HCT116 (cell line): ENCODE data around the gene ATXN7L2. TPM values are rescaled to one million over a fixed set of nuclear protein-coding genes. Genes with fewer than 3 reads are reported as not detected.
A peak's percentile ranks its signal among the peaks of the same experiment; 100 is the strongest.

Experiments used
- ATAC-seq: fragments of 200-7000 bp; cut with Tn5 transposase; 2 replicates; pipeline ENCODE4 v1.9.1; 2020; ENCODE audit warnings: mild to moderate bottlenecking, moderate library complexity
- BruUV-seq: library from RNA; stranded (reverse); fragments of 400-500 nt; replicated peaks from 2 replicates; lab custom pipeline; 2021; lab: Mats Ljungman, UMichigan
- CTCF ChIA-PET: fragments of 300-600 bp; sonication (Branson Sonifier 250); formaldehyde crosslinking; loops from one replicate; lab custom pipeline; 2021; ENCODE audit warnings: antibody characterized with exemption; lab: Charles Lee
- POLR2A ChIA-PET: fragments of 300-600, 350-600 bp; sonication (Branson Sonifier 250); formaldehyde crosslinking; loops from one replicate; lab custom pipeline; 2021; ENCODE audit warnings: antibody characterized with exemption; lab: Charles Lee
- RAD21 ChIA-PET, 2 experiments: fragments of 300-600 bp; sonication (Branson Sonifier 250); formaldehyde crosslinking; loops; one replicate each; lab custom pipeline; 2023; ENCODE audit warnings: low total read pairs in 2 of 2; ENCODE audit not compliant: uncharacterized antibody in 2 of 2, unreplicated experiment in 2 of 2, low non-redundant PET in 1 of 2; lab: Charles Lee
- DNase-seq: peaks from one replicate; pipeline ENCODE4 v3.0.0-alpha.2; 2010; ENCODE audit warnings: low read depth, low spot score
- H2AFZ ChIP-seq: fragments of 200-600 bp; shearing (Covaris generic), sonication (generic); 2 replicates; pipeline ENCODE4 v1.6.1; 2017; ENCODE audit warnings: low read depth, mixed run types, mixed read lengths, antibody characterized with exemption, low read length; ENCODE audit not compliant: poor library complexity, severe bottlenecking
- H3K27ac ChIP-seq: 2 replicates; pipeline ENCODE4 v1.5.1; 2012; ENCODE audit warnings: low read depth, low read length
- H3K27me3 ChIP-seq: fragments of 200-600 bp; sonication (generic); 2 replicates; pipeline ENCODE4 v1.6.1; 2016; ENCODE audit warnings: mixed run types, low read length, mixed read lengths; ENCODE audit not compliant: insufficient read depth
- H3K36me3 ChIP-seq, 2 experiments: fragments of 200-500 bp in 1 of 2; fragments of 200-600 bp in 1 of 2; sonication (Bioruptor generic) in 1 of 2; sonication (generic) in 1 of 2; 2 replicates each; pipeline versions ENCODE4 v1.5.1 to v1.6.1; 2014 to 2016; ENCODE audit warnings: low read length in 2 of 2, inconsistent platforms in 1 of 2, mixed read lengths in 1 of 2, mixed run types in 1 of 2; ENCODE audit not compliant: insufficient read depth in 2 of 2, control insufficient read depth in 1 of 2
- H3K4me1 ChIP-seq, 2 experiments: fragments of 200-600 bp in 1 of 2; sonication (generic) in 1 of 2; 2 replicates each; pipeline versions ENCODE4 v1.5.1 to v1.6.1; 2012 to 2017; ENCODE audit warnings: low read length in 2 of 2, inconsistent platforms in 1 of 2, mild to moderate bottlenecking in 1 of 2, mixed read lengths in 1 of 2, mixed run types in 1 of 2, moderate library complexity in 1 of 2; ENCODE audit not compliant: insufficient read depth in 2 of 2, control insufficient read depth in 1 of 2
- H3K4me2 ChIP-seq: fragments of 200-600 bp; sonication (generic); 2 replicates; pipeline ENCODE4 v1.6.1; 2017; ENCODE audit warnings: mixed run types, low read length, mixed read lengths
- H3K4me3 ChIP-seq, 2 experiments: fragments of 200-600 bp in 1 of 2; sonication (generic) in 1 of 2; replicated peaks in 1 of 2; 2 replicates each; pipeline ENCODE4 v1.5.1; 2011 to 2016; ENCODE audit warnings: low read length in 2 of 2, control low read depth in 1 of 2, low read depth in 1 of 2, mild to moderate bottlenecking in 1 of 2, mixed read lengths in 1 of 2, mixed run types in 1 of 2
- H3K79me2 ChIP-seq: fragments of 200-600 bp; sonication (generic); 2 replicates; pipeline ENCODE4 v1.6.1; 2017; ENCODE audit warnings: mild to moderate bottlenecking, mixed run types, low read length, moderate library complexity, mixed read lengths; ENCODE audit not compliant: insufficient read depth
- H3K9ac ChIP-seq: fragments of 200-600 bp; sonication (generic); 2 replicates; pipeline ENCODE4 v1.6.1; 2016; ENCODE audit warnings: low read length, mixed read lengths
- H3K9me2 ChIP-seq: fragments of 200-600 bp; sonication (generic), shearing (Covaris generic); 2 replicates; pipeline ENCODE4 v1.6.1; 2017; ENCODE audit warnings: mixed run types, mild to moderate bottlenecking, moderate library complexity; ENCODE audit not compliant: insufficient read depth
- H3K9me3 ChIP-seq, 2 experiments: fragments of 200-500 bp in 1 of 2; fragments of 200-600 bp in 1 of 2; sonication (Bioruptor generic) in 1 of 2; sonication (generic) in 1 of 2; 2 replicates each; pipeline ENCODE4 v1.6.1; 2014 to 2017; ENCODE audit warnings: low read length in 2 of 2, mixed read lengths in 2 of 2, inconsistent platforms in 1 of 2, low read depth in 1 of 2, mild to moderate bottlenecking in 1 of 2, mixed run types in 1 of 2, moderate library complexity in 1 of 2; ENCODE audit not compliant: control insufficient read depth in 1 of 2, insufficient read depth in 1 of 2
- H4K20me1 ChIP-seq: fragments of 200-600 bp; sonication (generic), shearing (Covaris generic); 2 replicates; pipeline ENCODE4 v1.6.1; 2017; ENCODE audit warnings: mixed run types, mild to moderate bottlenecking, moderate library complexity; ENCODE audit not compliant: insufficient read depth
- CBX3 ChIP-seq: IDR thresholded peaks from 2 replicates; pipeline ENCODE4 v1.6.1; 2012; ENCODE audit warnings: low read depth
- CEBPB ChIP-seq: IDR thresholded peaks from 2 replicates; pipeline ENCODE4 v1.6.1; 2012; ENCODE audit warnings: low read depth
- ELF1 ChIP-seq: IDR thresholded peaks from 2 replicates; pipeline ENCODE4 v1.6.1; 2012; ENCODE audit warnings: low read depth, borderline replicate concordance
- POLR2A ChIP-seq: IDR thresholded peaks from 2 replicates; pipeline ENCODE4 v1.7.0; 2011; ENCODE audit warnings: borderline replicate concordance; ENCODE audit not compliant: insufficient read depth, insufficient read length; ENCODE audit errors: extremely low read depth
- SIN3A ChIP-seq: IDR thresholded peaks from 2 replicates; pipeline ENCODE4 v1.6.1; 2012; ENCODE audit warnings: low read depth
- YY1 ChIP-seq: IDR thresholded peaks from 2 replicates; pipeline ENCODE4 v1.6.1; 2011; ENCODE audit warnings: low read length, low read depth, moderate library complexity, mild to moderate bottlenecking; ENCODE audit not compliant: insufficient replicate concordance; ENCODE audit errors: extremely low read depth
- ZFX ChIP-seq: fragments of 450-650 bp; IDR thresholded peaks from 2 replicates; pipeline ENCODE4 v1.6.1; 2017
- intact Hi-C: fragments of 100-400 bp; cut with micrococcal nuclease; formaldehyde crosslinking; loops from 2 replicates; pipeline ENCODE4 v1.10.0; 2022
- total RNA-seq: library from RNA; stranded (reverse); gene quantifications from one replicate; pipeline ENCODE4 v1.2.1, GENCODE V29; 2021; ENCODE audit not compliant: unreplicated experiment
- TF ChIP-seq, protein P1 (sequence below): IDR thresholded peaks from 2 replicates; pipeline ENCODE4 v1.6.1; 2012

The ATXN7L2 gene
- total RNA-seq, 1 experiment from 2014 or later: 7.2 TPM

DNA sequence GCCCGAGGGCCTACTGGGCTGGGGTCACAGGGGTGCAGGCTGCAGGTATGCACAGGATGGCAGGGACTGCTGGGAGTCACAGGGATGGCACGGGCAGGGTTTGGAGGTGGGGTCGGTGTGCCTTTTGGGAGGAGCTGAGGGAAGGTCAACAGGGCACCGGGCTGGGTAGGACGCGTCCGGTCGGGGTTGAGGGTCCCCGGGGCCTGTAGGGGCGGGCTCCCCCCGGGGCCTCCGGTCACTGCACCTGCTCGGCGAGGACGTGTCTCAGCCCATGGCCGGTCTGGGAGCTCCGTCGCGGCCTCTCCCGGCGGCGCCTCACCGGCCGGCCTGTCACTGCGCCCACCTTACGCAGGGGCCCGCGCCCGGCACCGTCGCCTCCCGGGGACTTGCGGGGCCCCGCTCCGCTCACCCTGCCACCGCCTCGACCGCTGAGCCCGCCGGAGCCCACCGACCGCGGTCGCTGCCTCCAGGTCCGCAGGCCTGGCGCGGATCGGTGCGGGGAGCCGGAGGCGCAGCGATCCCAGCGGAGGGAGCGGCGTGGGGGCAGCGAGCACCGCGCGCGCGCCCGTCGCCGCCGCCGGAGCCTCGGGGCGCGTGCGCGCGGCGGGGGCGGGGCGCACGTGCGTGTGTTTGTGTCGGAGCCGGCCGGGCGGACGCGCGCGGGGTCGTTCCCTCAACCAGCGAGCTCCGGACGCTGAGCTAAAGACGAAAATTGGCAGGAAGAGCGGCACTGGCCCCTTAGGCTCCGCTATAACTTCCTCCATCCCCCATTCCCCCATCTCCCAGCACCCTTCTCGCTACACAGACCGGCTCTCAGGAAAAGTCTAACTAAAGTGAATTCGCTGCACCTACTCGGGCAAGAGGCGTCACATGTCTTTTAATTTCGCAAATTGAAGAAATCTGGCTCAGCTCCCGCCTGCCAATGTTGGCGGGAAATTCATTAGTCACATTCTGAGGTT, 25.8 kb downstream of the ATXN7L2 start, which contains the start of gene AMIGO1:
TSS of gene AMIGO1 (minus strand) at position 552 of the 959 bp plus-strand sequence. CDS start 815 bp downstream, outside the sequence.
- H3K79me2 ChIP-seq: no peaks in the 10 kb centered on the region
- ChIA-PET RAD21 (no interaction called here), CTCF (interaction anchor here (0.6 to 1.7 kb wide), 2 partner anchors 22 to 308 kb away, joined by 3 to 5 read pairs; no protein-coding TSS in a partner anchor), POLR2A (no interaction called here)
- no peak within 1 kb of the TSS for H3K27ac ChIP-seq
- no TSS peak for BruUV-seq
- H2AFZ ChIP-seq: peak within 1 kb of the TSS; percentile 39
- H3K27me3 ChIP-seq: peaks cover 7% of the 10 kb centered on the region; the same call in 1 of the 2 replicates
- DNase-seq: no peak
- H3K4me1 ChIP-seq: peaks cover 0 to 5% of the 10 kb centered on the region in 2 experiments; a peak in 2 of 4 replicates
- ATAC-seq: peak; percentile 62
- H3K36me3 ChIP-seq: no peaks in the 10 kb centered on the region
- H3K9me2 ChIP-seq: no peaks in the 10 kb centered on the region; the same call in 1 of the 2 replicates
- H3K4me2 ChIP-seq: peak within 1 kb of the TSS; percentile 68
- H3K4me3 ChIP-seq: peak within 1 kb of the TSS; percentile 22 to 38; a peak in 2 of 4 replicates
- H3K9me3 ChIP-seq: no peaks in the 10 kb centered on the region
- no peak for TF ChIP-seq CEBPB
- no peaks in the 10 kb centered on the region for H4K20me1 ChIP-seq
- H3K9ac ChIP-seq: 0 out of 2 replicates have a peak within 1 kb of the TSS, but pooled peaks have one; percentile 20
- intact Hi-C loops: no loop called here

DNA sequence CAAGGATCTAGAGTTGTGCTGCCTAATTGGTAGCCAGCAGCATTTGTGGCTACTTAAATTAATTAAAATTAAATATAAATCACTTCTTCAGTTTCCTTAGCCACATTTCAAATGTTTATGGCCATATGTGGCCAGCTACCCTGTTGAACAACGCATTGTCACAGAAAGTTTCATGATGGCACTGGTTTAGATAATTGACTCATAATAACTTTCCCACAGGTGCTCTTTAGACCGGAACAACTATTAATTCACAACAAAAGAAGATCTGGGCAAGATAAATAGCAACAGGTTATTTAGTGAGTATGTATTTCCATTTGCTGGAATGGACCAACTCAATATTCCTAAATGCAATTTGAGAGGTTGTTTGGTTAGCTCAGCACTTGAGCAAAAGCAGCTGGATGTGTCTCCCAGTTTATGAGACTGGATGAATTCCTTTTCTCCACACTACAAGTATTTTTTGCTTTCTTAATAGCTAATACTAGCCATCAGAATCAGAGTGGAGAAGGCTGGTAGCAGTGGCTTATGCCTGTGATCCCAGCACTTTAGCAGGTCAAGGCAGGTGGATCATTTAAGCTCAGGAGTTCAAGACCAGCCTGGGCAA, 29.5 kb downstream of the ATXN7L2 start:
- no peak for TF ChIP-seq POLR2A
- TF ChIP-seq CBX3: no peak
- TF ChIP-seq ELF1: no peak
- TF ChIP-seq, protein P1, sequence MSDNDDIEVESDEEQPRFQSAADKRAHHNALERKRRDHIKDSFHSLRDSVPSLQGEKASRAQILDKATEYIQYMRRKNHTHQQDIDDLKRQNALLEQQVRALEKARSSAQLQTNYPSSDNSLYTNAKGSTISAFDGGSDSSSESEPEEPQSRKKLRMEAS: no peak
- no peak for TF ChIP-seq SIN3A
- TF ChIP-seq YY1: no peak
- no peak for TF ChIP-seq ZFX
- TF ChIP-seq CEBPB: no peak
- ChIA-PET POLR2A (interaction anchor here (0.7 kb wide), 1 partner anchor 19 kb away, joined by 4 read pairs; the partner anchor contains the start of gene CYB561D1), CTCF (interaction anchor here (0.9 to 1.1 kb wide), 2 partner anchors 9 to 19 kb away, joined by 3 to 4 read pairs; no protein-coding TSS in a partner anchor), RAD21 (no interaction called here)
- Histone ChIP-seq H3K9me3 (no peaks in the 10 kb centered on the region), H4K20me1 (no peaks in the 10 kb centered on the region), H3K79me2 (no peaks in the 10 kb centered on the region), H3K9ac (no peak overlapping the region), H2AFZ (no peak overlapping the region), H3K4me3 (no peak overlapping the region), H3K27ac (no peak overlapping the region), H3K36me3 (no peaks in the 10 kb centered on the region), H3K4me2 (no peak overlapping the region), H3K9me2 (no peaks in the 10 kb centered on the region), H3K27me3 (peaks cover 7% of the 10 kb centered on the region; the same call in 1 of the 2 replicates), H3K4me1 (peaks cover 6 to 12% of the 10 kb centered on the region in 2 experiments; a peak in 3 of 4 replicates)
- DNase-seq (no peak), ATAC-seq (no peak)
- intact Hi-C loops: no loop called here
- BruUV-seq: no TSS peak
